ENCODE results near the gene ARHGEF1. TPM values are rescaled to one million over a fixed set of nuclear protein-coding genes. Genes with fewer than 3 reads are reported as not detected.

The ARHGEF1 gene
- total RNA-seq, 2 donors from 2014 or later, result 64.1 to 98.7 TPM

DNA sequence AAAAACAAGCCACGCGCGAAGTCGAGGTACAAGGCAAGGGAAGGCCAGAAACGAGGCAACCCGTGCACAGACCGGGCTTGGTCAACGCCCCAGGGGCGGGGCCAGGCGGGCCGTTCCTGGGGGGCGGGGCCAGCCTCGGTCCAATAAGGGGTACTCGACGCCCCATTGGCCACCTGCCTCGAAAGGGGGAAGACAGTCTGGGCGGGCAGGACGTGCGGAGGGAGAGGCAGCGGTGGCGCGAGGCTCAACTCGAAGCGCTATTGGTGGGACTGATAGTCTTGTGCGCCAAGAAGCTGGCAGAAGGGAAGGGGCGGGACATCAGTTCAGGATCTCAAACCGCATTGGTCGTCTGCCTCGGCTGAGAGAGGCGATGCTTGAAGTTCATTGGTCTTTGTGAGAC is 38.4 kb upstream of the ARHGEF1 start, which contains the start of gene LYPD4:
LYPD4 (minus strand) TSS at position 83 of the 400 bp plus-strand sequence. CDS start 5,398 bp downstream, outside the sequence.
- TF ChIP-seq, protein P1, sequence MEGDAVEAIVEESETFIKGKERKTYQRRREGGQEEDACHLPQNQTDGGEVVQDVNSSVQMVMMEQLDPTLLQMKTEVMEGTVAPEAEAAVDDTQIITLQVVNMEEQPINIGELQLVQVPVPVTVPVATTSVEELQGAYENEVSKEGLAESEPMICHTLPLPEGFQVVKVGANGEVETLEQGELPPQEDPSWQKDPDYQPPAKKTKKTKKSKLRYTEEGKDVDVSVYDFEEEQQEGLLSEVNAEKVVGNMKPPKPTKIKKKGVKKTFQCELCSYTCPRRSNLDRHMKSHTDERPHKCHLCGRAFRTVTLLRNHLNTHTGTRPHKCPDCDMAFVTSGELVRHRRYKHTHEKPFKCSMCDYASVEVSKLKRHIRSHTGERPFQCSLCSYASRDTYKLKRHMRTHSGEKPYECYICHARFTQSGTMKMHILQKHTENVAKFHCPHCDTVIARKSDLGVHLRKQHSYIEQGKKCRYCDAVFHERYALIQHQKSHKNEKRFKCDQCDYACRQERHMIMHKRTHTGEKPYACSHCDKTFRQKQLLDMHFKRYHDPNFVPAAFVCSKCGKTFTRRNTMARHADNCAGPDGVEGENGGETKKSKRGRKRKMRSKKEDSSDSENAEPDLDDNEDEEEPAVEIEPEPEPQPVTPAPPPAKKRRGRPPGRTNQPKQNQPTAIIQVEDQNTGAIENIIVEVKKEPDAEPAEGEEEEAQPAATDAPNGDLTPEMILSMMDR (IDR thresholded peaks at IDR 0.05), result no peak
- Histone ChIP-seq H3K4me1 (no peaks in the 10 kb centered on the region), H3K9ac (ENCODE audit: low read depth in 2 of 2, low read length in 2 of 2) (no peak within 1 kb of the TSS), H3K9me3 (no peaks in the 10 kb centered on the region), H3K27ac (no peak within 1 kb of the TSS), H3K27me3 (no peaks in the 10 kb centered on the region), H3K36me3 (no peaks in the 10 kb centered on the region), H3K4me3 (no peak within 1 kb of the TSS)
- intact Hi-C loops (cut with DNase I), result no loop called here
- DNase-seq, result no peak

DNA sequence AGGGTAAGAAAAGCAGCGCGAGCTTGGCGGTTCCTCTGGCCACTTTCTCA is 38.2 kb upstream of the ARHGEF1 start, which contains the start of gene DMRTC2:
DMRTC2 (plus strand) TSS at position 42 of the 50 bp plus-strand sequence. CDS start 2,387 bp downstream, outside the sequence.
- no peaks in the 10 kb centered on the region for H3K27me3 ChIP-seq
- H3K27ac ChIP-seq, result no peak within 1 kb of the TSS
- H3K4me1 ChIP-seq, result no peaks in the 10 kb centered on the region
- intact Hi-C loops (cut with DNase I), result no loop called here
- DNase-seq, result no peak
- no peaks in the 10 kb centered on the region for H3K9me3 ChIP-seq
- H3K9ac ChIP-seq (ENCODE audit: low read depth in 2 of 2, low read length in 2 of 2), result no peak within 1 kb of the TSS
- no peaks in the 10 kb centered on the region for H3K36me3 ChIP-seq
- H3K4me3 ChIP-seq, result no peak within 1 kb of the TSS
- TF ChIP-seq, protein P1 (IDR thresholded peaks at IDR 0.05), result no peak

DNA sequence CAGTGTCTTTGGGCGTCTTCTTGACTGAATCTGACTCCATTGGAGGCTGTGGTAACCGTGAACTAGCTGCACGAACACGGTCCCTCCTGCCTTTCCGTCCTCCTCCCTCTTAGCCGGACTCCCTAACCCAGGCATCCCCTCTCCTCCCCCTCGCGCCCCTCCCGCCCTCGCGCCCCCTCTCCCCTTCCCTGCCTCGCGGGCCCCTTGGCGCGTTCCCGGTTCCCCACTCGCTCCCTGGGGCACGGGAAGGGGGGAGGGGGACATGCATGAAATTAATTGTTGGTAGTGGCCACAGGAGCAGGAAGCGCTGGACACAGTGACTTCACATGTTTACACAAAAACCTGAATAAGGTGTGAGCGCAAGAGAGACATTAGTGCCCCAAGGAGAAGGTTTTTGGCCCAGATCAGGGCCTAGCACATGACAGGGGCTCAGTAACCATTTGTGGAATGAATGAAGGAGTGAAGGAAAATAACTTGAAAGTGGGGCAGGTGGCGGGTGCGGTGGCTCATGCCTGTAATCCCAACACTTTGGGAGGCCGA is 37.9 kb upstream of the ARHGEF1 start:
- no peaks in the 10 kb centered on the region for H3K27me3 ChIP-seq
- H3K36me3 ChIP-seq, result no peaks in the 10 kb centered on the region
- H3K9me3 ChIP-seq, result no peaks in the 10 kb centered on the region
- no peaks in the 10 kb centered on the region for H3K4me1 ChIP-seq
- H3K27ac ChIP-seq, result no peak overlapping the region
- H3K4me3 ChIP-seq, result no peak overlapping the region
- DNase-seq, result no peak
- H3K9ac ChIP-seq (ENCODE audit: low read depth in 2 of 2, low read length in 2 of 2), result no peak overlapping the region
- intact Hi-C loops (cut with DNase I), result no loop called here
- TF ChIP-seq, protein P1 (IDR thresholded peaks at IDR 0.05), result no peak

DNA sequence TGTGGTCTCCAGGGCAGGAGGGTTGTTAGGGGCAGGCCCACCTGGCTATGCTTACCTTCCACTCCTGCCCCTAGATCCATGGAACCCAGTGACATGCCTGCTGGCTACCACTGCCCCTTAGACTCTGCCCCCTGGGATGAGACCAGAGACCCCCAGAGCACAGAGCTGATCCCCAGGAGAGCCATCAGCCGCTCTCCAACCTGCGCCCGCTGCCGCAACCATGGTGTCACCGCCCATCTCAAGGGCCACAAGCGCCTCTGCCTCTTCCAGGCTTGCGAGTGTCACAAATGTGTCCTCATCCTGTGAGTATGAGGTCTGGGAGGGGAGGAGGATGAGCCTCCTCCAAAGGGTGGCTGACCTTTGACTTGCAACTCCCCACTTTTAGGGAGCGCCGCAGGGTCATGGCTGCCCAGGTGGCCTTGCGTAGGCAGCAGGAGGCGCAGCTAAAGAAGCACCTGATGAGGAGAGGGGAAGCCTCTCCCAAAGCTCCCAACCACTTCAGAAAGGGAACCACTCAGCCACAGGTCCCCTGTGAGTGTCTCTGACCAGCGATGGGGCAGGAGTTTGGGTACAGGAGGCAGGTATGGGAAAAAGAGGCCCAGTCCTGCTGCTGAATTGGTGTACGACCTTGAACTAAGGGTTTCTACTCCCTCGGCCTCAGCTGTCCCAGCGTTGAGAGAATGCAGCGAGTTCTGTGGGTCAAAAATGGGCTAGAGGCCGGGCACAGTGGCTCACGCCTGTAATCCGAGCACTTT is 35.5 kb upstream of the ARHGEF1 start:
- Histone ChIP-seq H3K4me3 (no peak overlapping the region), H3K9me3 (no peaks in the 10 kb centered on the region), H3K27me3 (no peaks in the 10 kb centered on the region), H3K27ac (no peak overlapping the region), H3K4me1 (no peaks in the 10 kb centered on the region), H3K36me3 (no peaks in the 10 kb centered on the region), H3K9ac (ENCODE audit: low read depth in 2 of 2, low read length in 2 of 2) (no peak overlapping the region)
- no peak for DNase-seq
- intact Hi-C loops (cut with DNase I), result no loop called here
- TF ChIP-seq, protein P1 (IDR thresholded peaks at IDR 0.05), result no peak

DNA sequence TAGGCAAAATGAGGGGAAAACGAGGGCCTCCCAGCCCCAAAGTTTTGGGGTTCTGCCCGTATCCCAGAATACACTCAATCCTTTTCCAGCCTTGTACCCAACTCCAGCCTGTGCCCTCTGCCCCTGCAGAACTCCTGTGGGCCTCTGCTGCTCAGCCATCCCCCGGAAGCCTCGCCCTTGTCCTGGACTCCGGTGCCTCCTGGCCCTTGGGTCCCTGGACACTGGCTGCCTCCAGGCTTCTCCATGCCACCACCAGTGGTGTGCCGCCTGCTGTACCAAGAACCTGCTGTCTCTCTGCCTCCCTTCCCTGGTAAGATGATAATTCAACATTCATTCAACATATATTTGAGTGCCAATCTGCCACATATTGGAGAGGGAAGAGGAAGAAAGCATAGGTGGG is 34.3 kb upstream of the ARHGEF1 start:
- peaks cover 5% of the 10 kb centered on the region for H3K27me3 ChIP-seq
- DNase-seq, result no peak

More for the DNA sequence above, 34.3 kb upstream of the ARHGEF1 start:
- no peak overlapping the region for H3K9ac ChIP-seq (ENCODE audit: low read depth in 2 of 2, low read length in 2 of 2)
- no peaks in the 10 kb centered on the region for H3K9me3 ChIP-seq
- H3K27ac ChIP-seq, result no peak overlapping the region
- H3K36me3 ChIP-seq, result no peaks in the 10 kb centered on the region
- intact Hi-C loops (cut with DNase I), result no loop called here
- TF ChIP-seq, protein P1 (IDR thresholded peaks at IDR 0.05), result no peak
- H3K4me3 ChIP-seq, result no peak overlapping the region
- H3K4me1 ChIP-seq, result no peaks in the 10 kb centered on the region

Data from colonic mucosa (tissue), 4 donors.